ENCODE results near the gene PDE8B. TPM values are rescaled to one million over a fixed set of nuclear protein-coding genes. Genes with fewer than 3 reads are reported as not detected.

Gene PDE8B
- total and polyA plus RNA-seq, 2 experiments from 2014 or later: 0.45 to 0.91 TPM

DNA sequence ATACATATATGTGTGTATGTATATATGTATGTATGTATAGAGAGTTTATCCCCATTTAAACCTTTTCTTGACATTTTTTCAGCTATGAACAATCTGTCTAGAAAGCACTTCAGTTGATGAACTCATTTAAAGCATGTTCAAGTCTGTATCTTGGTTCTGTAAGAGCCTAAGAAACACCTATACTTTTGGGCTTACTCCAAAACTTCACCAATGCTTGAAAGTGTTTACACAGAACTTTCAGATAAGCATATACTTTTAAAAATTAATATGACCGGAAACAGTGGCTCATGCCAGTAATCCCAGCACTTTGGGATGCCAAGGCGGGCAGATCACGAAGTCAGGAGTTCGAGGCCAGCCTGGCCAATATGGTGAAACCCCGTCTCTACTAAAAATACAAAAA lies 250.8 kb downstream of the PDE8B start:
- Histone ChIP-seq H3F3A (replicated peaks; ENCODE audit: low read depth) (no peaks in the 10 kb centered on the region), H3K36me3 (ENCODE audit: insufficient read depth) (no peaks in the 10 kb centered on the region), H3K4me2 (no peak overlapping the region), H3K9me2 (ENCODE audit: insufficient read depth) (no peaks in the 10 kb centered on the region), H3K27ac (ENCODE audit: low read depth) (no peak overlapping the region), H3K27me3 (ENCODE audit: insufficient read depth) (no peaks in the 10 kb centered on the region), H4K20me1 (replicated peaks; ENCODE audit: insufficient read depth) (no peaks in the 10 kb centered on the region), H3K4me3 (no peak overlapping the region), H2AFZ (no peak overlapping the region), H3K4me1 (ENCODE audit: insufficient read depth) (no peaks in the 10 kb centered on the region), H3K79me2 (replicated peaks; ENCODE audit: insufficient read depth) (no peaks in the 10 kb centered on the region)
- no peak overlapping the region for H3K27ac Mint-ChIP-seq
- H3K4me1 Mint-ChIP-seq: no peaks in the 10 kb centered on the region
- no peaks in the 10 kb centered on the region for H3K9me3 Mint-ChIP-seq
- no peaks in the 10 kb centered on the region; the same call in 2 of the 3 replicates for H3K36me3 Mint-ChIP-seq (ENCODE audit: low read depth)
- TF ChIP-seq, protein P1, sequence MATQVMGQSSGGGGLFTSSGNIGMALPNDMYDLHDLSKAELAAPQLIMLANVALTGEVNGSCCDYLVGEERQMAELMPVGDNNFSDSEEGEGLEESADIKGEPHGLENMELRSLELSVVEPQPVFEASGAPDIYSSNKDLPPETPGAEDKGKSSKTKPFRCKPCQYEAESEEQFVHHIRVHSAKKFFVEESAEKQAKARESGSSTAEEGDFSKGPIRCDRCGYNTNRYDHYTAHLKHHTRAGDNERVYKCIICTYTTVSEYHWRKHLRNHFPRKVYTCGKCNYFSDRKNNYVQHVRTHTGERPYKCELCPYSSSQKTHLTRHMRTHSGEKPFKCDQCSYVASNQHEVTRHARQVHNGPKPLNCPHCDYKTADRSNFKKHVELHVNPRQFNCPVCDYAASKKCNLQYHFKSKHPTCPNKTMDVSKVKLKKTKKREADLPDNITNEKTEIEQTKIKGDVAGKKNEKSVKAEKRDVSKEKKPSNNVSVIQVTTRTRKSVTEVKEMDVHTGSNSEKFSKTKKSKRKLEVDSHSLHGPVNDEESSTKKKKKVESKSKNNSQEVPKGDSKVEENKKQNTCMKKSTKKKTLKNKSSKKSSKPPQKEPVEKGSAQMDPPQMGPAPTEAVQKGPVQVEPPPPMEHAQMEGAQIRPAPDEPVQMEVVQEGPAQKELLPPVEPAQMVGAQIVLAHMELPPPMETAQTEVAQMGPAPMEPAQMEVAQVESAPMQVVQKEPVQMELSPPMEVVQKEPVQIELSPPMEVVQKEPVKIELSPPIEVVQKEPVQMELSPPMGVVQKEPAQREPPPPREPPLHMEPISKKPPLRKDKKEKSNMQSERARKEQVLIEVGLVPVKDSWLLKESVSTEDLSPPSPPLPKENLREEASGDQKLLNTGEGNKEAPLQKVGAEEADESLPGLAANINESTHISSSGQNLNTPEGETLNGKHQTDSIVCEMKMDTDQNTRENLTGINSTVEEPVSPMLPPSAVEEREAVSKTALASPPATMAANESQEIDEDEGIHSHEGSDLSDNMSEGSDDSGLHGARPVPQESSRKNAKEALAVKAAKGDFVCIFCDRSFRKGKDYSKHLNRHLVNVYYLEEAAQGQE (IDR thresholded peaks at IDR 0.05; ENCODE audit: unreplicated experiment): no peak
- TF ChIP-seq EZH2 (IDR thresholded peaks at IDR 0.05; ENCODE audit: low read depth, unreplicated experiment): no peak
- TF ChIP-seq NANOG (IDR thresholded peaks at IDR 0.05; ENCODE audit: borderline replicate concordance): no peak
- TF ChIP-seq JUNB (IDR thresholded peaks at IDR 0.05; ENCODE audit: unreplicated experiment): no peak
- no peak for TF ChIP-seq STAT1 (IDR thresholded peaks at IDR 0.05; ENCODE audit: unreplicated experiment)
- TF ChIP-seq ZNF114 (CRISPR knock-in tag; IDR thresholded peaks at IDR 0.05): no peak
- TF ChIP-seq, protein P2, sequence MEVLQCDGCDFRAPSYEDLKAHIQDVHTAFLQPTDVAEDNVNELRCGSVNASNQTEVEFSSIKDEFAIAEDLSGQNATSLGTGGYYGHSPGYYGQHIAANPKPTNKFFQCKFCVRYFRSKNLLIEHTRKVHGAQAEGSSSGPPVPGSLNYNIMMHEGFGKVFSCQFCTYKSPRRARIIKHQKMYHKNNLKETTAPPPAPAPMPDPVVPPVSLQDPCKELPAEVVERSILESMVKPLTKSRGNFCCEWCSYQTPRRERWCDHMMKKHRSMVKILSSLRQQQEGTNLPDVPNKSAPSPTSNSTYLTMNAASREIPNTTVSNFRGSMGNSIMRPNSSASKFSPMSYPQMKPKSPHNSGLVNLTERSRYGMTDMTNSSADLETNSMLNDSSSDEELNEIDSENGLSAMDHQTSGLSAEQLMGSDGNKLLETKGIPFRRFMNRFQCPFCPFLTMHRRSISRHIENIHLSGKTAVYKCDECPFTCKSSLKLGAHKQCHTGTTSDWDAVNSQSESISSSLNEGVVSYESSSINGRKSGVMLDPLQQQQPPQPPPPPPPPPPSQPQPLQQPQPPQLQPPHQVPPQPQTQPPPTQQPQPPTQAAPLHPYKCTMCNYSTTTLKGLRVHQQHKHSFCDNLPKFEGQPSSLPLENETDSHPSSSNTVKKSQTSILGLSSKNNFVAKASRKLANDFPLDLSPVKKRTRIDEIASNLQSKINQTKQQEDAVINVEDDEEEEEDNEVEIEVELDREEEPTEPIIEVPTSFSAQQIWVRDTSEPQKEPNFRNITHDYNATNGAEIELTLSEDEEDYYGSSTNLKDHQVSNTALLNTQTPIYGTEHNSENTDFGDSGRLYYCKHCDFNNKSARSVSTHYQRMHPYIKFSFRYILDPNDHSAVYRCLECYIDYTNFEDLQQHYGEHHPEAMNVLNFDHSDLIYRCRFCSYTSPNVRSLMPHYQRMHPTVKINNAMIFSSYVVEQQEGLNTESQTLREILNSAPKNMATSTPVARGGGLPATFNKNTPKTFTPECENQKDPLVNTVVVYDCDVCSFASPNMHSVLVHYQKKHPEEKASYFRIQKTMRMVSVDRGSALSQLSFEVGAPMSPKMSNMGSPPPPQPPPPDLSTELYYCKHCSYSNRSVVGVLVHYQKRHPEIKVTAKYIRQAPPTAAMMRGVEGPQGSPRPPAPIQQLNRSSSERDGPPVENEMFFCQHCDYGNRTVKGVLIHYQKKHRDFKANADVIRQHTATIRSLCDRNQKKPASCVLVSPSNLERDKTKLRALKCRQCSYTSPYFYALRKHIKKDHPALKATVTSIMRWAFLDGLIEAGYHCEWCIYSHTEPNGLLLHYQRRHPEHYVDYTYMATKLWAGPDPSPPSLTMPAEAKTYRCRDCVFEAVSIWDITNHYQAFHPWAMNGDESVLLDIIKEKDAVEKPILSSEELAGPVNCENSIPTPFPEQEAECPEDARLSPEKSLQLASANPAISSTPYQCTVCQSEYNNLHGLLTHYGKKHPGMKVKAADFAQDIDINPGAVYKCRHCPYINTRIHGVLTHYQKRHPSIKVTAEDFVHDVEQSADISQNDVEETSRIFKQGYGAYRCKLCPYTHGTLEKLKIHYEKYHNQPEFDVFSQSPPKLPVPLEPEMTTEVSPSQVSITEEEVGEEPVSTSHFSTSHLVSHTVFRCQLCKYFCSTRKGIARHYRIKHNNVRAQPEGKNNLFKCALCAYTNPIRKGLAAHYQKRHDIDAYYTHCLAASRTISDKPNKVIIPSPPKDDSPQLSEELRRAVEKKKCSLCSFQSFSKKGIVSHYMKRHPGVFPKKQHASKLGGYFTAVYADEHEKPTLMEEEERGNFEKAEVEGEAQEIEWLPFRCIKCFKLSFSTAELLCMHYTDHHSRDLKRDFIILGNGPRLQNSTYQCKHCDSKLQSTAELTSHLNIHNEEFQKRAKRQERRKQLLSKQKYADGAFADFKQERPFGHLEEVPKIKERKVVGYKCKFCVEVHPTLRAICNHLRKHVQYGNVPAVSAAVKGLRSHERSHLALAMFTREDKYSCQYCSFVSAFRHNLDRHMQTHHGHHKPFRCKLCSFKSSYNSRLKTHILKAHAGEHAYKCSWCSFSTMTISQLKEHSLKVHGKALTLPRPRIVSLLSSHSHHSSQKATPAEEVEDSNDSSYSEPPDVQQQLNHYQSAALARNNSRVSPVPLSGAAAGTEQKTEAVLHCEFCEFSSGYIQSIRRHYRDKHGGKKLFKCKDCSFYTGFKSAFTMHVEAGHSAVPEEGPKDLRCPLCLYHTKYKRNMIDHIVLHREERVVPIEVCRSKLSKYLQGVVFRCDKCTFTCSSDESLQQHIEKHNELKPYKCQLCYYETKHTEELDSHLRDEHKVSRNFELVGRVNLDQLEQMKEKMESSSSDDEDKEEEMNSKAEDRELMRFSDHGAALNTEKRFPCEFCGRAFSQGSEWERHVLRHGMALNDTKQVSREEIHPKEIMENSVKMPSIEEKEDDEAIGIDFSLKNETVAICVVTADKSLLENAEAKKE (CRISPR knock-in tag; IDR thresholded peaks at IDR 0.05): no peak
- no peak for TF ChIP-seq POLR2AphosphoS5 (IDR thresholded peaks at IDR 0.05; ENCODE audit: low read depth)
- no peak for TF ChIP-seq ZNF331 (CRISPR knock-in tag; IDR thresholded peaks at IDR 0.05; ENCODE audit: low read depth)
- TF ChIP-seq, protein P3, sequence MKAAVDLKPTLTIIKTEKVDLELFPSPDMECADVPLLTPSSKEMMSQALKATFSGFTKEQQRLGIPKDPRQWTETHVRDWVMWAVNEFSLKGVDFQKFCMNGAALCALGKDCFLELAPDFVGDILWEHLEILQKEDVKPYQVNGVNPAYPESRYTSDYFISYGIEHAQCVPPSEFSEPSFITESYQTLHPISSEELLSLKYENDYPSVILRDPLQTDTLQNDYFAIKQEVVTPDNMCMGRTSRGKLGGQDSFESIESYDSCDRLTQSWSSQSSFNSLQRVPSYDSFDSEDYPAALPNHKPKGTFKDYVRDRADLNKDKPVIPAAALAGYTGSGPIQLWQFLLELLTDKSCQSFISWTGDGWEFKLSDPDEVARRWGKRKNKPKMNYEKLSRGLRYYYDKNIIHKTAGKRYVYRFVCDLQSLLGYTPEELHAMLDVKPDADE (IDR thresholded peaks at IDR 0.05): no peak
- TF ChIP-seq, protein P4, sequence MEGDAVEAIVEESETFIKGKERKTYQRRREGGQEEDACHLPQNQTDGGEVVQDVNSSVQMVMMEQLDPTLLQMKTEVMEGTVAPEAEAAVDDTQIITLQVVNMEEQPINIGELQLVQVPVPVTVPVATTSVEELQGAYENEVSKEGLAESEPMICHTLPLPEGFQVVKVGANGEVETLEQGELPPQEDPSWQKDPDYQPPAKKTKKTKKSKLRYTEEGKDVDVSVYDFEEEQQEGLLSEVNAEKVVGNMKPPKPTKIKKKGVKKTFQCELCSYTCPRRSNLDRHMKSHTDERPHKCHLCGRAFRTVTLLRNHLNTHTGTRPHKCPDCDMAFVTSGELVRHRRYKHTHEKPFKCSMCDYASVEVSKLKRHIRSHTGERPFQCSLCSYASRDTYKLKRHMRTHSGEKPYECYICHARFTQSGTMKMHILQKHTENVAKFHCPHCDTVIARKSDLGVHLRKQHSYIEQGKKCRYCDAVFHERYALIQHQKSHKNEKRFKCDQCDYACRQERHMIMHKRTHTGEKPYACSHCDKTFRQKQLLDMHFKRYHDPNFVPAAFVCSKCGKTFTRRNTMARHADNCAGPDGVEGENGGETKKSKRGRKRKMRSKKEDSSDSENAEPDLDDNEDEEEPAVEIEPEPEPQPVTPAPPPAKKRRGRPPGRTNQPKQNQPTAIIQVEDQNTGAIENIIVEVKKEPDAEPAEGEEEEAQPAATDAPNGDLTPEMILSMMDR (conservative IDR thresholded peaks at IDR 0.05; ENCODE audit: low read depth in 2 of 2): no peak
- TF ChIP-seq EZH2phosphoT487 (IDR thresholded peaks at IDR 0.05; ENCODE audit: unreplicated experiment): no peak
- no peak for TF ChIP-seq CREB1 (CRISPR knock-in tag; IDR thresholded peaks at IDR 0.05; ENCODE audit: low read depth)
- H3K27me3 Mint-ChIP-seq (ENCODE audit: insufficient read depth, low read depth, poor library complexity): no peaks in the 10 kb centered on the region
- DNase-seq (ENCODE audit: low spot score) (no peak), ATAC-seq (no peak)
- H3K4me3 Mint-ChIP-seq: no peak overlapping the region

Measured in GM23338 (cell line).